Stimulated activated CD4-positive, alpha-beta T cell treated with anti-CD3 and anti-CD28 coated beads, Interleukin-2, amount 100 ng/mL, for 4 hours (primary cell): ENCODE data around the gene SYNM.
"Not testable (repeated sequence)": the region's sequence is repeated elsewhere in the genome, so short reads cannot be mapped to it uniquely, and the experiment has no call there.

Source experiments
- DNase-seq: peaks from one replicate; pipeline ENCODE4 v3.0.0-alpha.2; 2020; ENCODE audit warnings: low read depth

The SYNM gene, protein sequence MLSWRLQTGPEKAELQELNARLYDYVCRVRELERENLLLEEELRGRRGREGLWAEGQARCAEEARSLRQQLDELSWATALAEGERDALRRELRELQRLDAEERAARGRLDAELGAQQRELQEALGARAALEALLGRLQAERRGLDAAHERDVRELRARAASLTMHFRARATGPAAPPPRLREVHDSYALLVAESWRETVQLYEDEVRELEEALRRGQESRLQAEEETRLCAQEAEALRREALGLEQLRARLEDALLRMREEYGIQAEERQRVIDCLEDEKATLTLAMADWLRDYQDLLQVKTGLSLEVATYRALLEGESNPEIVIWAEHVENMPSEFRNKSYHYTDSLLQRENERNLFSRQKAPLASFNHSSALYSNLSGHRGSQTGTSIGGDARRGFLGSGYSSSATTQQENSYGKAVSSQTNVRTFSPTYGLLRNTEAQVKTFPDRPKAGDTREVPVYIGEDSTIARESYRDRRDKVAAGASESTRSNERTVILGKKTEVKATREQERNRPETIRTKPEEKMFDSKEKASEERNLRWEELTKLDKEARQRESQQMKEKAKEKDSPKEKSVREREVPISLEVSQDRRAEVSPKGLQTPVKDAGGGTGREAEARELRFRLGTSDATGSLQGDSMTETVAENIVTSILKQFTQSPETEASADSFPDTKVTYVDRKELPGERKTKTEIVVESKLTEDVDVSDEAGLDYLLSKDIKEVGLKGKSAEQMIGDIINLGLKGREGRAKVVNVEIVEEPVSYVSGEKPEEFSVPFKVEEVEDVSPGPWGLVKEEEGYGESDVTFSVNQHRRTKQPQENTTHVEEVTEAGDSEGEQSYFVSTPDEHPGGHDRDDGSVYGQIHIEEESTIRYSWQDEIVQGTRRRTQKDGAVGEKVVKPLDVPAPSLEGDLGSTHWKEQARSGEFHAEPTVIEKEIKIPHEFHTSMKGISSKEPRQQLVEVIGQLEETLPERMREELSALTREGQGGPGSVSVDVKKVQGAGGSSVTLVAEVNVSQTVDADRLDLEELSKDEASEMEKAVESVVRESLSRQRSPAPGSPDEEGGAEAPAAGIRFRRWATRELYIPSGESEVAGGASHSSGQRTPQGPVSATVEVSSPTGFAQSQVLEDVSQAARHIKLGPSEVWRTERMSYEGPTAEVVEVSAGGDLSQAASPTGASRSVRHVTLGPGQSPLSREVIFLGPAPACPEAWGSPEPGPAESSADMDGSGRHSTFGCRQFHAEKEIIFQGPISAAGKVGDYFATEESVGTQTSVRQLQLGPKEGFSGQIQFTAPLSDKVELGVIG (N-terminal part only)

DNA sequence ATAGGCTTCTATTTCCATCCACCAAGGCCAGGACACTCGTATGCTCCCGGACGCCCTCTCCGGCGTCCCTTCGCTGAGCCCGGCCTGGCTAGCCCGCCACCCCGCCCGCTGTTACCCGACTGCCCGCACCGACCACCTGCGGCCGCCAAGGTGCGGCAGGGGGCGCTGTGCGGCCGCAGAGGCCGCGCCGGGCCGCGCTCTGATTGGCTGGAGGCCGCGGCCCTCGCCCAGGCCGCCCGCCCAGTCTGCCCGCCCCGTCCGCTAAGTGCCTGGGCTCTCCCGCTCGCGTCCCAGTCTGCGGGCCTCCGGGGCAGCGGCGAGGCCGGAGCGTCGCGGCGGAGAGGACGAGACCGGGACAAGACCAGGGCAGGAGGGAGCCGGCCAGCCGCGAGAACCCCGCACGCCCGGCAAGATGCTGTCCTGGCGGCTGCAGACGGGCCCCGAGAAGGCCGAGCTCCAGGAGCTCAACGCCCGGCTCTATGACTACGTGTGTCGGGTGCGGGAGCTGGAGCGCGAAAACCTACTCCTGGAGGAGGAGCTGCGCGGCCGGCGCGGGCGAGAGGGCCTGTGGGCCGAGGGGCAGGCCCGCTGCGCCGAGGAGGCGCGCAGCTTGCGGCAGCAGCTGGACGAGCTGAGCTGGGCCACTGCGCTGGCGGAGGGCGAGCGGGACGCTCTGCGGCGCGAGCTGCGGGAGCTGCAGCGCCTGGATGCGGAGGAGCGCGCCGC, at the start of gene SYNM:
SYNM (plus strand) TSS at position 293 of the 726 bp plus-strand sequence; CDS start at position 413, 120 bp downstream.
- no peak for DNase-seq

DNA sequence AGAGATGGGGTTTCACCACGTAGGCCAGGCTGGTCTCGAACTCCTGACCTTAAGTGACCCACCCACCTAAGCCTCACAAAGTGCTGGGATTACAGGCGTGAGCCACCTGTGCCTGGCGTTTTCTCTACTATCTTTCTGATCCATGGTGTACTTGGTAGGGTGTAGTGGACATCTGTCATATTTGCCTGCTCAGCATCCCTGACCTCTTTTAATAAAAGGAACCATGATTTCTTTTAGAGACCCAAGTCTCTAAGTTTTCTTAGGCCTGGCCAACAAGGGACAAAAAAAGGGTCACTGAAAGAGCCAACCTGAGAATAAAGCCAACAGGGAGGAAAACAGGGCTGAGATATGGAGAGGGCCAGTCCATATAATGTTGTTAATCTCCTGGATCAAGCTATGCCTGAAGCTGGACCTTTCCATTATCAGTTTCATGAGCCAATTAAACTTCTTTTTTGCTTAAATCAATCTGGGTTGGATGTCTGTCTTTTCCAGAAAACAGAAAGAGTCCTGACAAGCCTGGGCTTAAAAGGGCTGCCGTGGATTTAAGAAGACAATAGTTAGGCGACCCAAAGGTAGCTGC, 49.2 kb upstream of the SYNM start:
- DNase-seq = no peak

DNA sequence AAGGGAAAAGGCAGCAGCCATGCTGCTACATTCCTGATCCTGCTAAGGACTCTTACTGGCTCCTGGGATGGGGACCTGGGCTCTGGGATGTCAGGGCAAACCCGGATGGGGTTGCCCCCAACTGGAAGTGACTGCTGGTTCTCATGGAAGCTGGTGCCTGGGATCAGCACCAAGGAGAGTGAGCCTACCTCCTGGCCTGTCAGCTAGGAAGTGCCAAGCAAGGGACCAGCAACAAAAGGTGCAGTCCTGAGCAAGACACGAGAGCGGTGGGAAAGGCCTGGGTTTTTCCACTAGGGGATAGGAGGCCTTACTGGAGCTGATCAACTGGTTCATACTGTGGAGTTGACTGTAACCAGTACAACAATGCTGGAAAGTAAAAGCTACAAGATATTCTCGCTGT, 47.9 kb upstream of the SYNM start:
- DNase-seq = no peak

DNA sequence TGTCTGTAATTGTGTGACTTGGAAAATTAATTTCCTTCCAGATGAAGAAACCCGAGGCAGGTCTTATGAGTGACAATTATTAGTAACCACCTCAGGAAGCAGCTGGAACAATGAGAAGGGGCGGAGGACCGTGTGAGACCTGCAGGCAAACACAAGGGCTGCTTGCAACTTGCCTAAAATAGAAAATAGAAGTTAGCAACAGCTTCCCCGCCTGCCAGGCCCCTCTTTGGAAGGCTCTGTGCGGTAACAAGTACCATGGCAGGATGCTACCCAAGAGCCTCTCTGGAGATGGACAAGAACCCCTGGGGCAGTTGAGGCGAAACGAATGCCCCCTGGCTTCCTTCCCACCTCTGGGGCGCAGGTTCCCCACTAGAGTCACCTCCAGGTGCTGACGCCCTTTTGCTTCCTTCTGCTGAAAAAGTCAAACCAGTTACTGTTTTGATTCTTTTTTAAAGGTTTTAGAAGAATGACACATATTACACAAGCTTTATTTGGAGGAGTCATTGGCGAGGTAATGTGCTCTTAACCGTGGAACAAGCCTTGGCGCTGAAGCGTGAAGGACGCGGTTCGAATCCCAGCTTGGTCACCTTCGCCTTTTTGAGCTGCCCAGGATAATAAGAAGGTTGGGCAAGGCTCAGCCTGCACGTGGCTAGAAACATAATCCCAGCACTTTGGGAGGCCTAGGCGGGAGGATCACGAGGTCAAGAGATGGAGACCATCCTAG, 47.0 kb upstream of the SYNM start:
- no peak for DNase-seq

DNA sequence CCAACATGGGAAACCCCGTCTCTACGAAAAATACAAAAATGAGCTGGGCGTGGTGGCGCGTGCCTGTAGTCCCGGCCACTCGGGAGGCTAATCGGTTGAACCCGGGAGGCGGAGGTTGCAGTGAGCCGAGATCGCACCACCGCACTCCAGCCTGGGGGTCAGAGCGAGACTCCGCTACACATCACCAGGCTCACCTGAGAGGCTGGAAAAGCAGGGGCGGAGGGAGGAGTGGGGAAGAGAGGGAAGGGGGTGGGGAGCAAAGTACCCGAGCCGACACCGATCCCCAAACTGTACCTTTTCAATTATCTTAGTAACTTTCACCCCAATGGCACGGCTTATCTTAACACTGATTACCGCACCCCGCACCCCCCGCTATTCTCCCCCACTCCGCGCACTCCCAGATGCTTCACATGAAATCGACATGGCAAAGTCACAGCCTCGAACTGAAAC, 46.4 kb upstream of the SYNM start:
- DNase-seq = no peak

DNA sequence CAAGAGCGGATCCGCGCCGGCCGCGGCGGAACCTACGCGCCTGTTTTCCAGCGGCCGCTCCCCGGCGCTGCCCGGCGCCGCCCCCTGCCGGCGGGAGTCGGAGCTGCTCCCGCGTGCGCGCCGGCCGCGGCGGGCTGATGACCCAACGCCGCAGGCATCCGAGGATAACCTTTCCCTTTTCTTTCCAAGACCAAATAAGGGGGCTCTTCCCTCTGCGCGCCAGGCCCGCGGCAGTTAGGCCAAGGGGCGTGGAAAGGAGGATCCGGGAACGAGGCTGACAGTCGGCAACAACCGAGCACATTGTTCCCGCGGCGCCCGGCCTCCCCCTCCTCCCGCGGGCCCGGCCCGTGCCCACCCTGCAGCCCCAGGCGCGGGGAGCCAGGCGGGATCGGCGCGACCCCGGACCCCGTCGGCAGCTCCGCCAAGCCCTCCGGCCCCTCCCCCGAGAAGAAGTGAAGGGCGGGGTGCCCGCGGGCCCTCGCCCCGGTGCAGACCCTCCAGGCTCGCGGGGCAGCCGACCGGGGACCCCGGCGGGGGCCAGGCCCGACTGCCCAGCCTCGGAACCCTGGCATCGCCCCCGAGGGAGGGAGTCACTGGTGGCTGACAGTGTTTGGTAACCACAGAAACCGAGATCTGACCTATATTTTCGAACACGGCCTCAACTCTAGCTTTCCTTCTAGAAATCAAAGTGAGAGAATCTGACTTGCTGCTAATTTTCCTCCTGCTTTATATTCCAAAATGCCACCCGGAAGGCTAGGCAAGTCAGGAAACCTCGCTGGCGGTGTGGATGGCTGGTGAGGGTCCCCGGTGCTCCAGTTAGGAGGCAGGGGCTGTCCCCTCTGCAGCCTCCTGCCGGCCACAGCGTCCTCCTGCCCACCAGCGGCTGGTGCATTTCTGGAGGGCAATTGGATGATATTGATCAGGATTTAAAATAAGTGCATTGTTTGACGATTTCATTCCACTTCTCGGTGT, 45.6 kb upstream of the SYNM start:
- DNase-seq = peak; percentile 31

DNA sequence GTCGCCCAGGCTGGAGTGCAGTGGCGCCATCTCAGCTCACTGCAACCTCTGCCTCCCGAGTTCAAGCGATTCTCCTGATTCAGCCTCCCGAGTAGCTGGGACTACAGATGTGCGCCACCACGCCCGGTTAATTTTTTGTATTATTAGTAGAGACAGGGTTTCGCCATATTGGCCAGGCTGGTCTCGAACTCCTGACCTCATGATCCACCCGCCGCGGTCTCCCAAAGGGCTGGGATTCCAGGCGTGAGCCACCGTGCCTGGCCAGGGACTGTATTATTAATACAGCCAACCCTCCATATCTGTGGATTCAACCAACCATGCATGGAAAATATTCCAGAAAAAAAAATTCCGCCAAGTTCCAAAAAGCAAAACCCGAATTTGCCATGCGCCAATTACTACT, 44.7 kb upstream of the SYNM start:
- DNase-seq = not testable (repeated sequence)

DNA sequence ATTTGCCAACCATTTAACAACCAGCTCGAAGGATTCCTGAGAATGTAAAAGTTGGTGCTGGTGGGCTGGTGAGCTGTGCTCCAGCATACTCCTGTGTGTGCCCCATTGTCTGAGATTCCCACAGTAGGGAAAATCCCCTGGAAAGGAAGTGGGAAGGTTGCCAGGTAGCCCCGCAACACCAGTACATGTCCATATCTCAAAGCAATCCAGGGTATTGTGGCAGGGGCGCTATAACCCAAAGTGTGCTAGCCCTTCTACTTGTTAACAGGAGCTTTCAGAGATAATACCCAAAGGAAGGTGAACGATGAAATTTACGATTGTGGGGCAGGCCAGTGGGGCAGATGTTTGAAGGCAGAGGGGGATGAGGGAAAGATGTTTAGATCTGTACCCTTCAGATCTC, 42.7 kb upstream of the SYNM start:
- no peak for DNase-seq

DNA sequence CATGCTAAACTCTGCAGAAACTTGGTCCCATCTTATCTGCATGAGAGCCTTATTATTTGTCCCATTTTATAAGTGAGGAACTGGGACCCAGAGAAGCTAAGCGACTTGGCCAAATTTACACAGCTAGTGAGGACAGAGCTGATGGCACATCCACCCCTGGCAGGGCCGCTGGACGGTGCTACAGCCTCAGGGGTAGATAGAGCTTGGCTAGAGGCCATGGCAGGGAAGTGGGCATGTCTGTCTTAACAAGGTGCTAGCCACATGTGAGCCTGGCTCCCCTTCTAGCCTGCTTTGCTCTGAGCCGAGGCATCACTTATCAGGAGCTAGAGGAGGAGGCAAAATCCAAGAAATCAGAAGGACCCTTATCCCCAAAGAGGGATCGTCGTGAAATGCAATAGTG, 36.7 kb upstream of the SYNM start:
- no peak for DNase-seq

DNA sequence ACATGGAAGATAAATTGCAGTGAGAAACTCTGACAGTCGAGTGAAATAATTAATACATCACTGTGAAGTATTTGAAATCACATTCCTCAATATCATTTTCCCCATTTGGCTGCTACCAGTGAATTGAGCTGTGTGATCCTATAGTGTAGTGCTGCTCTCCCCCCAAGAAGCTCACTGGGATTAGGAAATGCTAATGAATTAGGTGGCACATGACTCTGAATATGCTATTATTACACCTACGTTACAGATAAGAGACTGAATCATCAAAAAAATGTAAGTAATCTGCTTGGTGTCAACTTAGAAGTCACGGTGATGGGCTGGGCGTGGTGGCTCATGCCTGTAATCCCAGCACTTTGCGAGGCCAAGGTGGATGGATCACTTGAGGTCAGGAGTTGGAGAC, 34.7 kb upstream of the SYNM start:
- DNase-seq = no peak

DNA sequence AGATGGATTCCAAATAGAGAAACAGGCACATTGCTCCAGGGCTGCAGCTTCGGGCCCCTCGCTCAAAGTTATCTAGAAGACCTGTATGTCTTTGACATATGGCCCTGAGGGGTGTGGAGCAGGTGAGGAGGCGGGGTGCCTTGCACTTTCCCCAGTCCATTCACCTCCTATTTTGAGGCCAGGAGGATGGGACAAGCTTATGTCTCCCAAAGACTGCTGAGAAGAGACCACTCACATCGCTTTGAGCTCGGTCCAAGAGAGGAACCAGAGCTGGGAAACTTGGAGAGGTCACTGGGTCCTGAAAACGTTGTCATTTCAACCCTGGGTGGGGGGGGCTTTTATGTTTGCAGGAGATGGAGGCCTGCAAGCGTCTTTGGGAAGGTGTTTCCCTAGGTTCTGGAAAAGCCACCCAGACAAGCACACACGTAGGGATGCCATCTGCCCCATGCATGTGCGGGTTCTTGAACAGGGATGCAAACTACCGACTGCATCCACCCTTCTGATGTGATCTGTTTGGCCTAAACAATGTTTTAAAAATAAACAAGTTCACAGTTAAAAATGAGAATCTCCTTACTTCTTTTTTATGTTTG, 33.7 kb upstream of the SYNM start:
- no peak for DNase-seq

DNA sequence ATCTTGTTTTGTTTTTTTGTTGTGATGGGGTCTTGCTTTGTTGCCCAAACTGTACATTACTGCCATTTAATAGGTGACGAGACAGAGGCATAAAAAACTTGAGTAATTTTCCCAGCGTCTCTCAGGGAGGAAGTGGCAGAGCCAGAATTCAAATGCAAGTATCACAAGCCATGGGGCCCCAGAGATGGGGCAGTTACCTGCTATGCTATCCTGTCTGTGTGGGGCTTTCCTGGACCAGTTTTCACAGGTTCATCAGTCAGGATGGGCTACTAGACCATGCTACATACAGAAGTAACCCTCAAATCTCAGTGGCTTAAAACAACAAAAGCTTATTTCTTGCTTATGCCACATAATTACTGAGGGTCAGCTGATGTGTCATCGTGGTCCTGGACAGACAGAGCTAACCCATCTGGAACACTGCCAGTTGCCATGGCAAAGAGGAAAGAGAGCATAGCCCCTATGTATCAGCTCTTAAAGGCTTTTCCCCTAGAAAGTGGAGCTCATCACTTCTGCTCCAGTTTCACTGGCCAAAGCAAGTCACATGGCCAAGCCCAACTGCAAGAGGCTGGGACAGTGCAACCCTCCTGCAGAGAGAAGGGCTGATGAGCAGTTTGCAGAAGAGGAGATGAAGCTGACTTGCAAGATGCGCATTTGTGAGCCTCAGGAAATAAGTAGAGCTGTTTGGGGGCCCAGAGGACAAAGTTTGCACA, 31.7 kb upstream of the SYNM start:
- DNase-seq = no peak

DNA sequence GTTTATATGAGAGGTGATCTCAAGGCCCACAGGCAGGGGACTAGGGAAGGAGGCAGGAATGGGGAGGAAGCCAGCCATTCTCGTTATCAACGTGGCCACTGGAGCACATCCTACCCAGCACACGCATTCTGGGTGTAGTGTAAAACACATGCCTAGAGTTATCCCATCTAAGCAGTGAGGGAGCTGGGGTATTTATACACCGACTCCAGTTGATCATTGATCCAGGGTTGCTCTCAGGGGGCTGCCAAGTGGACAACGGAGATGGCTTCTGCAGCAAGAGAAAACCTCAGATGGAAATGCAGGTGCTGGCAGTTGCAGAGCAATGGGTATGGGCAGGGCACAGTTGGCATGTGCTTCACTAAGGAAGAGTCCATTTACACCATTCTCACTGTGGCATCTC, 30.4 kb upstream of the SYNM start:
- no peak for DNase-seq

DNA sequence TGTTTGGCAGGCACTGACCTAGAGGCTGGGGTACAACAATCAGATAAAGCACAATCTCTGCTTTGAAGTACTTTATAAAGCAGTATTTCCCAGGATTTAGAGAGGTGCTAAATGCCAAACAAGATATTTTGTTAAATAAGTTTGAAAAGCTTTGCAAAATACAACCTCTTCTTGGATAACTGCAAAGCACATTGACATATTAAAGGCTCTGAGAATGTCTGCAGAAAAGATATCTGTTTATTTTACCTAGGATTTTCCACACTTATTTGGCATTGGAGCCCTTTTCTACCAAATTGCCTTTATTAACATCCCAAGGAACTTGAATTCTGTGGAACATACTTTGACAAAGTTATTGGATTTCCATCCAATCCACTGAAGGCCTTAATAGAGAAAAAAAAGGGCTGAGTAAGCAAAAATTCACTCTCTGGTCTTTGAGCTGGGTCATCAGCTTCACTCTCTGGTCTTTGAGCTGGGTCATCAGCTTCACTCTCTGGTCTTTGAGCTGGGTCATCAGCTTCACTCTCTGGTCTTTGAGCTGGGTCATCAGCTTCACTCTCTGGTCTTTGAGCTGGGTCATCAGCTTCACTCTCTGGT, 29.7 kb upstream of the SYNM start:
- not testable (repeated sequence) for DNase-seq

DNA sequence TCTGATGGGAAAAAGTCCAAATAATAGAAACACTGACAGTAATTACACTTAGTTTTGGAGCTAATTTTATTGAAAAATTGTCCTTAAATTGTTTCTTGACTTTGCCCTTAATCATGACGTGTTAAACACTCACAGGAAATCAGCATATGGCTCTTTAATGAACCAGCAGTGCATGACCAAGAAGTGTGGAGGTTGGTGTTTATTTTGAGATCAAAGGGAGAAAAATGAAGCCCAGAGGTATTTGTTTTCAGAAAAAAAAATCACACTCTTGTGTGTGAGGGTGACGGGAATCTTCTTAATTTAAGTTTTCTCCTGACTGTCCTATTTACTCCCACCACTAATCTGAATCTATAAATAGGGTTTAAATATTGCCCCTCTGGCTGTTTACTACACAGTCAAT, 28.8 kb upstream of the SYNM start:
- no peak for DNase-seq

DNA sequence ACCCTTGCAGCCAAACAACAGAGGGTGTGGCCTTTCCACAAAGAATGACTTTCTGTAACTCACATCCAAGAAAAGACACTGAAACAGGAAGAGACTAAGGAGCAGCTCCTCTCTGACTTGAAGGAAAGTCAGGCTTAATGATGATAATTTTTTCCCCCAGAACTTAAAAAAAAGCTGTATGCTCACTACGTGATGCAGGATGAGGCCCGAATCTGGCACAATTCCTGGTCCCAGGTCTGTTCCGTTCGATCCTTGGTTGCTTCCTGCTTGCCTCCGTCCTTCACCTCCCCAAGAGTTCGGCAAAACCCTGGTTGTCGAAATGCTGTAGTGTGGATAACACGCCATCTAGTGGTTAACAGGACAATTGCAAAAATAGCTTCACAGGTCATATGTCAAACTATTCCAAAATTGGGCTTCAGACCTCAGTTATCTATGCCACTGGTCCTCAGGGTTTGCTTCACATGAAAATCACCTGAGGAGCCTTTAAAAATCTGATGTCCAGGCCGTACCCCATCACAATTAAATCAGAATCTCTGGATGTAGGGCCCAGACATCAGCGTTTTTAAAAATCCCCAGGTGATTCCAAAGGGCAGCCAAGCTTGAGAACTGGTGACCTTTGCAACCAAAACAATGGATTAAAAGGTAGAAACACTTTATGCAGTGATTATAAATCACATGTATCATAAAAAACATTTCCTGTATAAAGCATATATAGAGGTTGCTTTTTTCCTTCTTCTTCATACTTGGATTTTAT, 28.1 kb upstream of the SYNM start:
- DNase-seq = peak; percentile 16

DNA sequence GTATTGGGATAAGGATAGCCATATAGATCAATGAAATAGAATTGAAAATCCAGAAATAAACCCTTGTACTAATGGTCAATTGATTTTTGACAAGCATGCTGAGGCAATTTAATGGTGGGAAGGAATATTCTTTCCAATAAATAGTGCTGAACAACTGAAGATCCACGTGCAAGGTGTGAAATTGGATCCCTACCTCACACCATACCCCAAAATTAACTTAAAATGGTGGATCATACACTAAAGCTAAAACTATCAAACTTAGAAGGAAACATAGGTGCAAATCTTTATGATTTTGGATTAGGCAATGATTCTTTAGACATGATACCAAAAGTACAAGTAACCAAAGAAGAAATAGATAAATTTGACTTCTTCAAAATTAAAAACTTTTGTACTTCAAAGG, 22.1 kb upstream of the SYNM start:
- no peak for DNase-seq
